Kidney (tissue), 14 donors: ENCODE results near the gene GSTA3. TPM values are rescaled to one million over a fixed set of nuclear protein-coding genes. Genes with fewer than 3 reads are reported as not detected.
"Not testable (repeated sequence)": the region's sequence is repeated elsewhere in the genome, so short reads cannot be mapped to it uniquely, and the experiment has no call there.

Experiments
- DNase-seq, 5 donors: peaks; one replicate each; pipeline ENCODE4 v3.0.0-alpha.2; 2013 to 2020
- FAIRE-seq: peaks from 2 replicates; lab custom pipeline; 2012; peaks lifted over from hg19 to GRCh38; lab: Jason Lieb, UNC
- H3K27ac ChIP-seq, 2 donors: one replicate each; pipeline ENCODE4 v1.7.0; 2013; ENCODE audit warnings: low read depth in 2 of 2, low read length in 2 of 2, inconsistent platforms in 1 of 2
- H3K27me3 ChIP-seq: one replicate; pipeline ENCODE4 v1.7.1; 2013; ENCODE audit warnings: low read length, inconsistent platforms; ENCODE audit not compliant: control insufficient read depth, insufficient read depth
- H3K36me3 ChIP-seq, 3 donors: one replicate each; pipeline versions ENCODE4 v1.7.0 to v1.7.1; 2013; ENCODE audit warnings: low read length in 3 of 3, control low read depth in 1 of 3, inconsistent platforms in 1 of 3; ENCODE audit not compliant: insufficient read depth in 3 of 3, control insufficient read depth in 2 of 3
- H3K4me1 ChIP-seq, 3 donors: one replicate each; pipeline versions ENCODE4 v1.7.0 to v1.7.1; 2013; ENCODE audit warnings: low read length in 3 of 3, inconsistent platforms in 1 of 3, low read depth in 1 of 3; ENCODE audit not compliant: control insufficient read depth in 2 of 3, insufficient read depth in 2 of 3
- H3K4me3 ChIP-seq, 3 donors: one replicate each; pipeline versions ENCODE4 v1.7.0 to v1.8.1; 2013; ENCODE audit warnings: low read length in 3 of 3, control low read depth in 1 of 3, inconsistent platforms in 1 of 3
- H3K9ac ChIP-seq, 3 donors: one replicate each; pipeline versions ENCODE4 v1.7.0 to v1.7.1; 2013; ENCODE audit warnings: low read length in 3 of 3, control low read depth in 1 of 3, inconsistent platforms in 1 of 3
- H3K9me3 ChIP-seq, 3 donors: one replicate each; pipeline versions ENCODE4 v1.7.0 to v1.7.1; 2013; ENCODE audit warnings: low read length in 3 of 3, control low read depth in 1 of 3, inconsistent platforms in 1 of 3; ENCODE audit not compliant: control insufficient read depth in 2 of 3, insufficient read depth in 1 of 3
- CTCF ChIP-seq: IDR thresholded peaks from 3 replicates; pipeline ENCODE4 v1.5.1; 2012; ENCODE audit warnings: mild to moderate bottlenecking, moderate library complexity, borderline replicate concordance; ENCODE audit not compliant: insufficient read depth; ENCODE audit errors: extremely low read depth
- intact Hi-C: fragments of 100-400 bp; cut with DNase I; formaldehyde crosslinking; loops from one replicate; pipeline ENCODE4 v1.11.1; 2022
- polyA plus RNA-seq: library from polyadenylated mRNA; stranded (reverse); fragments of 350-450 nt; fragmentation: Illumina TruSeq; extraction: RNeasy Lipid Tissue Mini Kit (QIAGEN cat#74804); gene quantifications from one replicate; pipeline ENCODE4 v1.2.3, GENCODE V29; 2014; ENCODE audit warnings: low read depth, low replicate concordance; ENCODE audit not compliant: insufficient read depth
- total RNA-seq: library from RNA; stranded (reverse); fragmentation: NEBNext Ultra II Directional; extraction: Animal tissue kit (Norgen Biotek cat#: 25700); gene quantifications from one replicate; pipeline ENCODE4 v1.2.1, GENCODE V29; 2021
- donor health status: control.
- donor health status: control.
- donor health status: control.
- donor health status: control.
- donor health status: control.
- donor health status: DM: yes; HTN: yes; CAD: no.
- donor health status: Normal renal cell carcinoma (clear cell type).

Gene GSTA3
- total and polyA plus RNA-seq, 2 donors from 2014 or later = not detected

- H3K27me3 ChIP-seq, intact Hi-C loops, H3K9ac ChIP-seq, H3K4me3 ChIP-seq, H3K27ac ChIP-seq, FAIRE-seq, DNase-seq, H3K4me1 ChIP-seq, H3K9me3 ChIP-seq, H3K36me3 ChIP-seq: not testable (repeated sequence)
Measured at GRCh38 chr6:52918027-52918686, 8.7 kb upstream of the GSTA3 start.

- no peaks in the 10 kb centered on the region for H3K4me1 ChIP-seq
- DNase-seq (no peak), FAIRE-seq (no peak)
- no peaks in the 10 kb centered on the region for H3K9me3 ChIP-seq
- intact Hi-C loops = no loop called here
- no peak overlapping the region for H3K4me3 ChIP-seq
- H3K27ac ChIP-seq = no peak overlapping the region
- no peak for TF ChIP-seq CTCF
- H3K36me3 ChIP-seq = no peaks in the 10 kb centered on the region
- no peaks in the 10 kb centered on the region for H3K27me3 ChIP-seq
- H3K9ac ChIP-seq = no peak overlapping the region
Measured at GRCh38 chr6:52914516-52914915, 5.0 kb upstream of the GSTA3 start.

GRCh38 chr6:52910091-52910490 lies 593 bp upstream of the GSTA3 start:
- intact Hi-C loops = no loop called here
- no peak for DNase-seq

GRCh38 chr6:52909131-52909530 lies 367 bp downstream of the GSTA3 start:
- Histone ChIP-seq H3K36me3 (no peaks in the 10 kb centered on the region), H3K9ac (no peak overlapping the region), H3K27me3 (no peaks in the 10 kb centered on the region), H3K4me3 (no peak overlapping the region), H3K9me3 (no peaks in the 10 kb centered on the region), H3K4me1 (no peaks in the 10 kb centered on the region), H3K27ac (no peak overlapping the region)
- DNase-seq (no peak), FAIRE-seq (no peak)
- intact Hi-C loops = no loop called here
- no peak for TF ChIP-seq CTCF

More at GRCh38 chr6:52910091-52910490, 593 bp upstream of the GSTA3 start:
- Histone ChIP-seq H3K36me3 (no peaks in the 10 kb centered on the region), H3K9ac (no peak overlapping the region), H3K4me1 (no peaks in the 10 kb centered on the region), H3K27ac (no peak overlapping the region), H3K9me3 (no peaks in the 10 kb centered on the region), H3K4me3 (no peak overlapping the region), H3K27me3 (no peaks in the 10 kb centered on the region)
- TF ChIP-seq CTCF = no peak
- no peak for FAIRE-seq
